ENCODE results near the gene PRSS2.
A peak's percentile ranks its signal among the peaks of the same experiment; 100 is the strongest.

PRSS2 gene

GRCh38 chr7:142805350-142806021 is 34.7 kb downstream of the PRSS2 start:
- DNase-seq: no peak

- DNase-seq: no peak
Observed at GRCh38 chr7:142806022-142806356, 35.2 kb downstream of the PRSS2 start.

GRCh38 chr7:142806957-142807356 is 36.2 kb downstream of the PRSS2 start:
- DNase-seq: no peak

GRCh38 chr7:142807855-142808460 is 37.2 kb downstream of the PRSS2 start:
- DNase-seq: no peak

- no peak for DNase-seq
Observed at GRCh38 chr7:142808461-142808801, 37.7 kb downstream of the PRSS2 start.

GRCh38 chr7:142808802-142809583 is 38.2 kb downstream of the PRSS2 start:
- no peak for DNase-seq

- DNase-seq: no peak
Observed at GRCh38 chr7:142809671-142810070, 38.9 kb downstream of the PRSS2 start.

- DNase-seq: peak; percentile 62
Observed at GRCh38 chr7:142811154-142811737, 40.5 kb downstream of the PRSS2 start.

GRCh38 chr7:142812437-142813215 is 41.9 kb downstream of the PRSS2 start:
- DNase-seq: no peak

GRCh38 chr7:142813226-142813625 is 42.5 kb downstream of the PRSS2 start:
- no peak for DNase-seq

GRCh38 chr7:142813699-142814098 is 42.9 kb downstream of the PRSS2 start:
- no peak for DNase-seq

- DNase-seq: no peak
Observed at GRCh38 chr7:142814451-142814850, 43.7 kb downstream of the PRSS2 start.

- DNase-seq: no peak
Observed at GRCh38 chr7:142815134-142815533, 44.4 kb downstream of the PRSS2 start.

- DNase-seq: no peak
Observed at GRCh38 chr7:142817506-142817905, 46.7 kb downstream of the PRSS2 start.

- no peak for DNase-seq
Observed at GRCh38 chr7:142819530-142819929, 48.8 kb downstream of the PRSS2 start.

- no peak for DNase-seq
Observed at GRCh38 chr7:142822714-142823113, 51.9 kb downstream of the PRSS2 start.

All from NCI-H748 treated with DMSO at 0.1 percent for 48 hours (cell line).